Mesodermal cell (in vitro differentiated cells): ENCODE measurements around the gene KIRREL3.

Experiments used
- H3K27ac ChIP-seq: 2 replicates; pipeline ENCODE4 v1.7.0; 2013; ENCODE audit warnings: mild to moderate bottlenecking, low read depth, low read length, moderate library complexity; ENCODE audit not compliant: severe bottlenecking
- H3K36me3 ChIP-seq: 2 replicates; pipeline ENCODE4 v1.7.1; 2013; ENCODE audit warnings: mild to moderate bottlenecking, low read length, moderate library complexity; ENCODE audit not compliant: control insufficient read depth, insufficient read depth
- H3K4me1 ChIP-seq: one replicate; pipeline ENCODE4 v1.7.1; 2013; ENCODE audit warnings: mild to moderate bottlenecking, low read length; ENCODE audit not compliant: insufficient read depth, control insufficient read depth, poor library complexity, severe bottlenecking
- H3K4me3 ChIP-seq: 2 replicates; pipeline ENCODE4 v1.7.0; 2013; ENCODE audit warnings: low read length, control low read depth, mild to moderate bottlenecking; ENCODE audit not compliant: insufficient read depth, poor library complexity, severe bottlenecking; ENCODE audit errors: extremely low read depth
- H3K9me3 ChIP-seq: 2 replicates; pipeline ENCODE4 v1.7.1; 2013; ENCODE audit warnings: mild to moderate bottlenecking, low read length, moderate library complexity; ENCODE audit not compliant: control insufficient read depth
- WGBS, 2 experiments: methylation state at CpG; one replicate each; pipeline ENCODE4 v1.1.5; 2013; ENCODE audit warnings: missing lambda C conversion rate in 2 of 2; ENCODE audit not compliant: insufficient coverage in 2 of 2; 5-methylcytosine and 5-hydroxymethylcytosine counted together

KIRREL3 gene

GRCh38 chr11:126546694-126547093 lies 453.9 kb downstream of the KIRREL3 start:
- Histone ChIP-seq H3K27ac (no peak overlapping the region), H3K9me3 (no peaks in the 10 kb centered on the region), H3K4me3 (no peak overlapping the region), H3K36me3 (no peaks in the 10 kb centered on the region), H3K4me1 (no peaks in the 10 kb centered on the region)
- WGBS, 2 experiments, result 20 to 79% methylated on average over 1 to 3 of the region's 5 CpGs

- Histone ChIP-seq H3K4me3 (no peak overlapping the region), H3K9me3 (no peaks in the 10 kb centered on the region), H3K27ac (no peak overlapping the region), H3K4me1 (no peaks in the 10 kb centered on the region), H3K36me3 (no peaks in the 10 kb centered on the region)
- WGBS, 2 experiments, result 100% methylated on average over 1 to 2 of the region's 2 CpGs
Observed at GRCh38 chr11:126546191-126546590, 454.4 kb downstream of the KIRREL3 start.

- Histone ChIP-seq H3K4me1 (no peaks in the 10 kb centered on the region), H3K36me3 (no peaks in the 10 kb centered on the region), H3K9me3 (no peaks in the 10 kb centered on the region), H3K27ac (no peak overlapping the region), H3K4me3 (no peak overlapping the region)
- WGBS, 2 experiments, result 71 to 84% methylated on average over 5 to 7 of the region's 8 CpGs
Observed at GRCh38 chr11:126545057-126545555, 455.5 kb downstream of the KIRREL3 start.

GRCh38 chr11:126544108-126545056 lies 456.2 kb downstream of the KIRREL3 start:
- H3K4me1 ChIP-seq, result no peaks in the 10 kb centered on the region
- peak overlapping the region; percentile 50 for H3K27ac ChIP-seq
- H3K36me3 ChIP-seq, result no peaks in the 10 kb centered on the region
- H3K9me3 ChIP-seq, result no peaks in the 10 kb centered on the region
- 22 to 33% methylated on average over 3 to 11 of the region's 15 CpGs for WGBS, 2 experiments
- H3K4me3 ChIP-seq, result no peak overlapping the region

GRCh38 chr11:126543691-126544090 lies 456.9 kb downstream of the KIRREL3 start:
- WGBS, 2 experiments, result 60 to 62% methylated on average over 7 of the region's 7 CpGs
- H3K4me3 ChIP-seq, result no peak overlapping the region
- no peaks in the 10 kb centered on the region for H3K9me3 ChIP-seq

GRCh38 chr11:126542334-126543015 lies 458.1 kb downstream of the KIRREL3 start:
- Histone ChIP-seq H3K4me1 (no peaks in the 10 kb centered on the region), H3K36me3 (no peaks in the 10 kb centered on the region), H3K27ac (no peak overlapping the region), H3K4me3 (no peak overlapping the region), H3K9me3 (no peaks in the 10 kb centered on the region)
- WGBS, 2 experiments, result 88% methylated on average over 2 of the region's 4 CpGs; no CpG with 5 or more reads in 1 of the 2 experiments

More at GRCh38 chr11:126543691-126544090, 456.9 kb downstream of the KIRREL3 start:
- Histone ChIP-seq H3K27ac (peak overlapping the region; percentile 50), H3K4me1 (no peaks in the 10 kb centered on the region), H3K36me3 (no peaks in the 10 kb centered on the region)

GRCh38 chr11:126538071-126538470 lies 462.5 kb downstream of the KIRREL3 start:
- Histone ChIP-seq H3K4me1 (no peaks in the 10 kb centered on the region), H3K4me3 (no peak overlapping the region), H3K9me3 (no peaks in the 10 kb centered on the region), H3K27ac (no peak overlapping the region), H3K36me3 (no peaks in the 10 kb centered on the region)
- 78 to 81% methylated on average over 4 of the region's 4 CpGs for WGBS, 2 experiments

- no peaks in the 10 kb centered on the region for H3K36me3 ChIP-seq
- no peak overlapping the region for H3K27ac ChIP-seq
- no peak overlapping the region for H3K4me3 ChIP-seq
- 92 to 100% methylated on average over 3 of the region's 4 CpGs for WGBS, 2 experiments
- no peaks in the 10 kb centered on the region for H3K9me3 ChIP-seq
- H3K4me1 ChIP-seq, result no peaks in the 10 kb centered on the region
Observed at GRCh38 chr11:126537492-126537891, 463.1 kb downstream of the KIRREL3 start.

- H3K27ac ChIP-seq, result no peak overlapping the region
- no peaks in the 10 kb centered on the region for H3K4me1 ChIP-seq
- H3K9me3 ChIP-seq, result no peaks in the 10 kb centered on the region
- H3K4me3 ChIP-seq, result no peak overlapping the region
- WGBS, 2 experiments, result 82 to 89% methylated on average over 11 to 16 of the region's 17 CpGs
- H3K36me3 ChIP-seq, result no peaks in the 10 kb centered on the region
Observed at GRCh38 chr11:126534141-126534805, 466.3 kb downstream of the KIRREL3 start.

- Histone ChIP-seq H3K9me3 (no peaks in the 10 kb centered on the region), H3K27ac (no peak overlapping the region), H3K4me3 (no peak overlapping the region), H3K36me3 (no peaks in the 10 kb centered on the region), H3K4me1 (no peaks in the 10 kb centered on the region)
- WGBS, 2 experiments, result 90% methylated on average over 2 of the region's 6 CpGs; no CpG with 5 or more reads in 1 of the 2 experiments
Observed at GRCh38 chr11:126533560-126533959, 467.0 kb downstream of the KIRREL3 start.
